Skeletal muscle tissue (tissue), 4 donors: ENCODE data around the gene TTC34. TPM values are rescaled to one million over a fixed set of nuclear protein-coding genes. Genes with fewer than 3 reads are reported as not detected.

Experiments used
- H3K27ac ChIP-seq: one replicate; pipeline ENCODE4 v1.7.0; 2013; ENCODE audit warnings: mild to moderate bottlenecking, low read depth, low read length, inconsistent platforms
- H3K27me3 ChIP-seq, 3 donors: one replicate each; pipeline ENCODE4 v1.7.0; 2013; ENCODE audit warnings: low read length in 3 of 3; ENCODE audit not compliant: control insufficient read depth in 3 of 3, insufficient read depth in 3 of 3
- H3K36me3 ChIP-seq, 3 donors: one replicate each; pipeline ENCODE4 v1.7.0; 2013; ENCODE audit warnings: low read length in 3 of 3; ENCODE audit not compliant: control insufficient read depth in 3 of 3, insufficient read depth in 3 of 3
- H3K4me1 ChIP-seq, 3 donors: one replicate each; pipeline ENCODE4 v1.7.0; 2013; ENCODE audit warnings: low read length in 3 of 3, mild to moderate bottlenecking in 3 of 3; ENCODE audit not compliant: control insufficient read depth in 3 of 3, insufficient read depth in 3 of 3
- H3K4me3 ChIP-seq, 3 donors: one replicate each; pipeline ENCODE4 v1.7.0; 2013; ENCODE audit warnings: low read length in 3 of 3
- H3K9ac ChIP-seq, 3 donors: one replicate each; pipeline ENCODE4 v1.7.0; 2013; ENCODE audit warnings: low read length in 3 of 3, mild to moderate bottlenecking in 3 of 3, moderate library complexity in 2 of 3, low read depth in 1 of 3
- H3K9me3 ChIP-seq, 3 donors: one replicate each; pipeline ENCODE4 v1.7.0; 2013; ENCODE audit warnings: low read length in 3 of 3; ENCODE audit not compliant: control insufficient read depth in 3 of 3
- total RNA-seq: library from RNA; depleted of rRNA; stranded (reverse); fragments of >200 nt; gene quantifications from one replicate; pipeline ENCODE4 v1.2.3, GENCODE V29; 2014
- donor health status: Osteomylitis.

TTC34 gene
- total RNA-seq, 1 donor from 2014 or later, result under 0.01 TPM

DNA sequence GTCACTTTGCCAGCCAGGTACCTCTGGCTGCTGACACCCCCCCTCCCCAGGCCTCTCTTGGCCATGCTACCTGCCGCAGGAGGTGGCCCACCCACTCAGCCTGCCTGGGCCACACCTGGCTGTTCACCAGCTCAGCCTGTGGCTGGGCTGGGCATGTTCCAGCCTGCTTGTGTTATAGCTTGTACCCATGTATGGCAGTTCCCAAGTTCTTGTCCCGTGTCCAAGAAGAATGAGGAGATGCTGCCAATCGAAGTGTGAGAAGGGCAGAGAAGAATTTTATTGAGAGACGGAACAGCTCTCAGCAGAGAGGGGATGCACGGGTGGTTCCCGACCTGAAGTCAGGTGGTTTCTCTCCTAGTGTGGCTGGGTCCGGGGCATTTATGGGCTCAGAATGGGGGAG, 164.8 kb downstream of the TTC34 start:
- peaks cover 30 to 64% (median 33%) of the 10 kb centered on the region in 3 donors for H3K27me3 ChIP-seq
- H3K27ac ChIP-seq, result no peak overlapping the region
- peaks cover 9% of the 10 kb centered on the region in 3 donors for H3K9me3 ChIP-seq
- no peak overlapping the region for H3K4me3 ChIP-seq
- no peak overlapping the region for H3K9ac ChIP-seq
- peaks cover 0 to under 1% (median 0%) of the 10 kb centered on the region in 3 donors for H3K4me1 ChIP-seq
- no peaks in the 10 kb centered on the region for H3K36me3 ChIP-seq

DNA sequence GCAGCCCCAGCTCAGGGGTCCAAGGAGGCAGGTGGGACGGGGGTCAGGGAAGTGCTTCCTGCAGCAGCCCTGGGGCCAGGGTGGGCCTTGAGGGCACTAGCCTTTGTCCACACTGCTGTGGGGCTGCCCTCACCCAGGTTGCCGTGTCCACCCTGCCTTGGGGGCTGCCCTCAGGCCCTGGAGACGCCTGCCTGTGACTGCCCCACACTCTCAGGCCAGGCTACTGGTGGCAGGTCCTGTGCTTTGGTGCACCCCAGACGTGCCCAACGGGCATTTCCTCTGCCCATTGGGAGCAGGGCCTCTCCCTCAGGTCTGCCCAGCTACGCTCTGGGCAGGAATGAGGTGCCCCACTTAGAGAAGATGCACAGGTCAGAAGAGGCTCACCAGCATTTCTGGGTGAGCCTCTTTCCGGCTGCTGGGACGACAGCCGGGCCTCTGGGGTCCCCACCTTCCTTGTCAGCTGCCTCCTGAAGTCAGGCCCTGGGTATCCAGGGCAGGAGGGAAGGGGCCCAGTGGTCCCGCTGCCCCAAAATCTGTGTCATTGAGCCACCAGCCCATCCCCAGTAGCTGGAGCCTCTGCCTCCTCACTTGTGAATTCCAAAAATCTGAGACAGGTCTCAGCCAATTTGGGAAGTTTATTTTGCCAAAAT, 166.0 kb downstream of the TTC34 start:
- H3K27me3 ChIP-seq, result peaks cover 36 to 75% (median 37%) of the 10 kb centered on the region in 3 donors
- peaks cover 9 to 12% (median 9%) of the 10 kb centered on the region in 3 donors for H3K9me3 ChIP-seq
- no peak overlapping the region for H3K9ac ChIP-seq
- no peaks in the 10 kb centered on the region for H3K4me1 ChIP-seq
- no peak overlapping the region for H3K4me3 ChIP-seq
- no peak overlapping the region for H3K27ac ChIP-seq
- no peaks in the 10 kb centered on the region for H3K36me3 ChIP-seq

DNA sequence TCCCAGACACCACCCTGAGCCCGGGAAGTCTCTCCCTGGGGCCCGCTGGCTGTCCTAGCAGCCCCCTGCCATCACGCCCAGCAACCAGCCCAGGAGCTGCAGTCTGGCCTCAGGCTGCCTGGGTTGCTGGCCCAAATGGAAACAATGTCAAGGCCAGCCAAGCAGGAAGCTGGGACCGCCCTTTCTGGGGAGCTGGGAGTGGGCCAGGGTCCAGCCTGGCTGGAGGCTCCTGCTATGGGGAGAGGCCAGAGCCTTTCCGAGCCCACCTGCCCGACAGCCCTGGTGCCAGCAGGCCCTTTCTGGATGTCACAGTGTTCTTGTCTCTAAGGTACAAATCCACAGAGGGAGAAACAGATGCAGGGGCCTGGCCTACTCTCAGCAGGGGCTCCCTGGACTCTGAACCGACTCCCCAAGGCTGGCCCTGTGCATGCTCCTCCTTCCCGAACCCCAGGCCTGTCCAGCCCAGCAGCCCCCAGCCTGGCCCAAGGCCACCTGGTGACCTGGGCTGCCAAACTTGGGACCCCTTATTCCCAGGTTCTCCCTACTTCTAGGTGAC, 167.5 kb downstream of the TTC34 start:
- Histone ChIP-seq H3K36me3 (no peaks in the 10 kb centered on the region), H3K27me3 (peaks cover 39 to 82% (median 48%) of the 10 kb centered on the region in 3 donors), H3K27ac (no peak overlapping the region), H3K9me3 (peaks cover 9 to 17% (median 12%) of the 10 kb centered on the region in 3 donors), H3K9ac (no peak overlapping the region), H3K4me1 (no peaks in the 10 kb centered on the region), H3K4me3 (no peak overlapping the region)

DNA sequence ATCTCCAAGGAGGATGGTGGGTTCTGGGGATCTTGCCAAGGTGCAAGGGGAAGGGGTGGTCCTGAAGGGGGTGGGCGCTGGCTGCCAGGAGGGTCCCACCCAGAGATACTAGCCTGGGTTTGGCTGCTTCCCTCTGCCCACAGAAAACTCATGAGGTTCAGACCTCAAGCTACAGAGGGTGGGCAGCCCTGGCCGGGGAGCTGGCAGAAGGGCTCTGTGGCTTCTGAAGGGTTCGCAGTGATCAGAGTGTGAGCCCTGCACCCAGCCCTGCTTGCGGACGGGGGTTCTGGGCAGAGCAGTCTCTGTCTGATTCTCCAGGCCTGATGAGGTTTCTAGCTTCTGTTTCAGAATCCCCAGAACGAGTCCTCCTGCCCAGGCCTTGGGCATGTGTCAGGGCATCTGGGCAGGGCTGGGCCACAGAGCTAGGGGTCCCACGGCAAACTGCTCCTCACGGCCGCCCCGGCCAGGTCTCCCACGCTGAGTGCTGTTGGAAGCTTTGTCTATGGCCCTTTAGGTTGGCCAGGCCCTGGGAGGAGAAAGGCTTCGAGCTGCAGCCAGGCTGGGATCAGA, 168.0 kb downstream of the TTC34 start:
- H3K9ac ChIP-seq, result no peak overlapping the region
- peaks cover 38 to 79% (median 47%) of the 10 kb centered on the region in 3 donors for H3K27me3 ChIP-seq
- peaks cover 9 to 17% (median 12%) of the 10 kb centered on the region in 3 donors for H3K9me3 ChIP-seq
- no peaks in the 10 kb centered on the region for H3K36me3 ChIP-seq
- no peak overlapping the region for H3K4me3 ChIP-seq
- H3K27ac ChIP-seq, result no peak overlapping the region
- no peaks in the 10 kb centered on the region for H3K4me1 ChIP-seq

DNA sequence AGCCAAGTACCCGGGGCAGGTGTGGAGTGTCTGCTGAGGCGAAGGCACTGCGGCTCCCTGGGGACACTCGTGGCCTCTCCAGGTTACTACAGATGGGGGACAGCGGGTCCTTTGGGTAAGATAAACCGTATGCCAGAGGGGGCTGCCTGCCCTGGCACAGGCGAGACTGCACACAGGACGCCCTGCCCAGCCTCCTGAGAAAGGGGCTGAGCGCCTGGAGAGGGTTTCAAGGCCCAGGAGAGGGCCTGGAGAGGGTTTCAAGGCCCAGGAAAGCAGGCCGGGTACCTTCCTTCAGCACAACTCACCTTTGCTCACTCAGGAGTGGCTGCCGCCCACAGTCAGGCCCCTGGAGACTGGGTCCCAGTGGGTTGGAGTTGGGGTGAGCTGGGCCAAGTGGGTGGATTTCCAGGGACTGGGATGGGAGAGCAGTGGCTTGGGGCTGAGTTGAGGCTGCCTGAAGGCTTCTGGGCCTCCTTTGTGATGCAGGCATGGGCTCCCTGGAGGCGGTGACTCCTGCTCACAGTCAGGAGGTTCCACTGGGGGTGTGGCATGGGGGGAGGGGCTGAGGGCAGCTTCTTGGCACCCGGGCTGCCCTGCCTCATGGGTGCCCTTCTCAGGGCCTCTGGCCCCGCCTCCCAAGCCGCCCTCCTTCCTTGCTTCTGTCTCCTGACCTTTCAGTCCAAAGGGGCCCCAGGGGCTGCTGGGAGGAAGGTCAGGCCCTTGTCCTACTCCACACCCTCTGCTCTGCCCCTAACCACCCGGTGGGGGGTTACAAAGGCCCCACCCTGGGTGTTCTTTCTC, 168.7 kb downstream of the TTC34 start, which contains the start of gene MMEL1:
Gene MMEL1, minus strand, starts transcription at position 456 of the 801 bp plus-strand sequence. CDS start 3,532 bp downstream, outside the sequence.
- no peaks in the 10 kb centered on the region for H3K4me1 ChIP-seq
- H3K9ac ChIP-seq, result no peak within 1 kb of the TSS
- H3K36me3 ChIP-seq, result no peaks in the 10 kb centered on the region
- H3K4me3 ChIP-seq, result no peak within 1 kb of the TSS
- peaks cover 9 to 17% (median 12%) of the 10 kb centered on the region in 3 donors for H3K9me3 ChIP-seq
- no peak within 1 kb of the TSS for H3K27ac ChIP-seq
- H3K27me3 ChIP-seq, result peaks cover 45 to 84% (median 52%) of the 10 kb centered on the region in 3 donors

DNA sequence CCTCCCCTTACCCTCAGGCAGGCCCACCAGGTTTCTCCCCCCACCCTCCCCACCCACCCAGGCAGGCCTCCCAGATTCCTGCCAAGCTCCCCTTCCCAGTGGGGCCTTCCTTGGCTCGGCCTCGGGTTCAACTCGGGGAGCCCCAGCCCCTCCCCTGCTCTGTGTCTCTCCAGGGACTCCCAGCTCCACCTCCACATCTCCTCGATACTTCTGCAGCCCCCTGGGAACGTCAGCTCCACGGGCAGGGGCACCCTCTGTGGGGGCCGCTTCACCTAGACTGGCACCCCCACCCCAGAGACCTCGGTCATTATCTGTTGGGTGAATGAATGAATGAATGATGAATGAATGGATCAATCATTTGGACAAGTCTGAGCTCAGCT, 169.5 kb downstream of the TTC34 start:
- Histone ChIP-seq H3K27ac (no peak overlapping the region), H3K9me3 (peaks cover 7 to 12% (median 10%) of the 10 kb centered on the region in 3 donors), H3K27me3 (peaks cover 51 to 83% (median 59%) of the 10 kb centered on the region in 3 donors), H3K4me3 (no peak overlapping the region), H3K36me3 (no peaks in the 10 kb centered on the region), H3K4me1 (no peaks in the 10 kb centered on the region), H3K9ac (no peak overlapping the region)

DNA sequence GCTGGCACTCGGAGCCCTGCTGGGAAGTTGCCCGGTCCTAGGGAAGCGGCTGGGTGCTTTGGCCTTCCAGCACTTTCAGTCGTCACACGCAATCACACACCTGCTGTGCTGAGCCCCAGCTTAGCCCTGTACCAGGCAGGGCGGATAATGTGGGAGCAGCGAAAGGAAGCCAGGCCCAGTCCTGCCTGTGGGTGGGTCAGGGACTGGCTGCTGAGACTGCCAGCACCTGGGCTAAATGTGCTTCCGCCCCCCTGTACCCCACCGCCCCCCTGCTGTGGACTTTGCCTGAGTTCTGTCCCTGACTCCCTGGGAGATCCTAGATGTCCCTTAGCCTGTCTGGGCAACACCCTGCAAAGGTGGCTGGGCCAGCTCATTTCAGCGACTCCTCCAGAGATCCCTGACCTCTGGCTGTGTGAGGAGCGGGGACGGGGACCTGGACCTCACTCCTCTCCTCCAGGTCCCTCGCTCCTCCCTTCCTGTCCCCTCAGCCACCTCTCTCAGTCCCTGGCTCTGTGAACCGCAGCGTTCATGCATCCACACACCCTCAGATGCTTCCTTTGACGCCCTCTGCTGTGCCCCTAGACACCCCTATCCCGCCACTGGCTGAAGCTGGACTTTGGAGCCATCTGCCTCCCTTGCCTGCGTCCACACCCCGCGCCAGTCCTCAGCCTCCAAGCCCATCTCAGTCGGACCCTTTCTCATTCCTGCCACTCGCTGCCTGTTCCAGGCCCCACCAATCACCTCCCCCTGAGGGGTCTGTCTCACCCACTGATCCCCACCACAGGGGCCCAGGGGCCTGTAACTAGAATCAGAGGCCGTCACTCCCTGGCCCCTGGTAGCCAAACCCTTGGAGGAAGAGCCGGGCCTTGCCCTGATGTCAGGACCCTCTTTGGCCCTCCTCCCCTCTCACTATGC, 170.1 kb downstream of the TTC34 start:
- no peaks in the 10 kb centered on the region for H3K36me3 ChIP-seq
- H3K9ac ChIP-seq, result no peak overlapping the region
- no peak overlapping the region for H3K27ac ChIP-seq
- peaks cover 2 to 8% (median 5%) of the 10 kb centered on the region in 3 donors for H3K9me3 ChIP-seq
- no peak overlapping the region for H3K4me3 ChIP-seq
- H3K27me3 ChIP-seq, result peaks cover 55 to 77% (median 62%) of the 10 kb centered on the region in 3 donors
- no peaks in the 10 kb centered on the region for H3K4me1 ChIP-seq

DNA sequence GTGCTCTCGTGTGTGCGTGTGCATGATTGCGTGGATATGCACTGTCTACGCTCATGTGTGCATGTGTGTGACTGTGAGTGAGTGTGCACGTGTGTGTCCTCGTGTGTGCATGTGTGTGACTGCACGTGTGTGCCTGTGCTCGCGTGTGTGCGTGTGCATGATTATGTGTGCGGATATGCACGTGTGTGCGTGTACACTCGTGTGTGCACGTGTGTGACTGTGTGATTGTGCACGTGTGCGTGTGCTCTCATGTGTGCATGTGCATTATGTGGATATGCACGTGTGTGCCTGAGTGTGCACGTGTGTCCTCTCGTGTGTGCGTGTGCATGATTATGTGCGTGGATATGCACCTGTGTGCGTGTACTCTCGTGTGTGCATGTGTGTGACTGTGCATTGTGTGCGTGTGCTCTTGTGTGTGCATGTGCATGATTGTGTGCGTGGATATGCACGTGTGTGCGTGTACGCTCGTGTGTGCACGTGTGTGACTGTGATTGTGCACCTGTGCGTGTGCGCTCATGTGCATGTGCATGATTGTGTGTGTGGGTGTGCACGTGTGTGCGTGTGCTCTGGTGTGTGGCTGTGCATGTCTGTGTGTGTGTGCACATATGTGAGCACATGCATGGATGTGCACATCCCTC, 170.9 kb downstream of the TTC34 start:
- Histone ChIP-seq H3K27me3 (peaks cover 57 to 78% (median 70%) of the 10 kb centered on the region in 3 donors), H3K9ac (no peak overlapping the region), H3K4me3 (no peak overlapping the region), H3K27ac (no peak overlapping the region), H3K36me3 (no peaks in the 10 kb centered on the region), H3K9me3 (peaks cover 0 to 8% (median 3%) of the 10 kb centered on the region in 3 donors), H3K4me1 (no peaks in the 10 kb centered on the region)
